Heart right ventricle (tissue), 16 donors: ENCODE results near the gene ALDH9A1. TPM values are rescaled to one million over a fixed set of nuclear protein-coding genes. Genes with fewer than 3 reads are reported as not detected.

ENCODE experiments used
- ATAC-seq, 8 donors: fragments of 200-7000 bp; cut with Tn5 transposase; one replicate each; pipeline ENCODE4 v1.9.1; 2020; ENCODE audit warnings: mild to moderate bottlenecking in 8 of 8, moderate library complexity in 8 of 8, moderate number of reproducible peaks in 1 of 8
- DNase-seq, 2 donors: peaks; one replicate each; pipeline ENCODE4 v3.0.0-alpha.2; 2020
- H3K27ac ChIP-seq, 10 donors: fragments of 200-600 bp; sonication (generic) in 2 of 10; one replicate each; pipeline versions ENCODE4 v1.5.0 to v1.8.0; 2020 to 2022; ENCODE audit warnings: mild to moderate bottlenecking in 3 of 10
- H3K27me3 ChIP-seq, 7 donors: fragments of 200-600 bp; one replicate each; pipeline ENCODE4 v1.8.0; 2021 to 2022; ENCODE audit warnings: mild to moderate bottlenecking in 2 of 7
- H3K36me3 ChIP-seq, 9 donors: fragments of 200-600 bp; sonication (generic) in 1 of 9; one replicate each; pipeline versions ENCODE4 v1.5.0 to v1.8.0; 2020 to 2022; ENCODE audit warnings: mild to moderate bottlenecking in 2 of 9
- H3K4me1 ChIP-seq, 9 donors: fragments of 200-600 bp; sonication (generic) in 1 of 9; one replicate each; pipeline versions ENCODE4 v1.5.0 to v1.8.0; 2020 to 2022; ENCODE audit warnings: mild to moderate bottlenecking in 4 of 9
- H3K4me3 ChIP-seq, 10 donors: fragments of 200-600 bp; sonication (generic) in 2 of 10; one replicate each; pipeline versions ENCODE4 v1.5.0 to v1.8.0; 2020 to 2022; ENCODE audit warnings: mild to moderate bottlenecking in 7 of 10, moderate library complexity in 2 of 10
- H3K9me3 ChIP-seq, 11 donors: fragments of 200-600 bp in 10 of 11; sonication (generic) in 2 of 11; one replicate each; pipeline versions ENCODE4 v1.5.0 to v1.8.0; 2013 to 2022; ENCODE audit warnings: mild to moderate bottlenecking in 2 of 11, control low read depth in 1 of 11, moderate library complexity in 1 of 11
- CTCF ChIP-seq, 9 donors: fragments of 200-600 bp; sonication (generic) in 2 of 9; IDR thresholded peaks; one replicate each; pipeline versions ENCODE4 v1.5.0 to v1.8.0; 2021 to 2022; ENCODE audit warnings: antibody characterized with exemption in 9 of 9, mild to moderate bottlenecking in 5 of 9, moderate library complexity in 1 of 9
- WGBS, 2 donors: extraction: QIAGEN DNeasy Blood & Tissue Kit; methylation state at CpG; one replicate each; pipeline ENCODE4 v1.1.7; 2013; ENCODE audit warnings: inconsistent platforms in 1 of 2; 5-methylcytosine and 5-hydroxymethylcytosine counted together
- intact Hi-C, 10 donors: fragments of 100-400 bp; cut with DNase I; formaldehyde crosslinking; loops; one replicate each; pipeline versions ENCODE4 v1.11.1 to v1.14.2; 2022
- polyA plus RNA-seq, 2 donors: library from polyadenylated mRNA; stranded (reverse); fragments of 200-250 nt; gene quantifications; one replicate each; pipeline ENCODE4 v1.2.3, GENCODE V29; 2013
- total RNA-seq, 10 donors: library from RNA; stranded (reverse); fragmentation: NEBNext Ultra II Directional in 3 of 10; extraction: Animal tissue kit (Norgen Biotek cat#: 25700) in 3 of 10; gene quantifications; one replicate each; pipeline versions ENCODE4 v1.2.1 to v1.2.4, GENCODE V29; 2021 to 2023
- donor health status: Arrhythmogenic right ventricular cardiomyopathy.
- donor health status: ischemic (EF 13 %, LVEDD 7.1; RV severe dilation, severe dysfunction).
- donor health status: healthy with polysubstance abuse.
- donor health status: DM: no; HTN: yes; CAD: no.
- donor health status: DM: no; HTN: no; CAD: no.
- donor health status: ischemic (EF 25% LVEDD 6.9; RV normal size, moderate dysfunction).
- donor health status: ischemic (EF 25% LVEDD 5.7; RV mildly dilated, moderate dysfunction).
- donor health status: healthy.
- donor health status: DM: yes; HTN: yes; CAD: no.
- donor health status: Ischemic cardiomyopathy.
- donor health status: ischemic (EF 35%, LVEDD 5.7; RV mildly dilated, moderate dysfunction).
- donor health status: nonischemic (EF 11% LVEDD 7.7; RV severe dilation, severe dysfunction).
- donor health status: DM: yes; HTN: yes; CAD: no.
- donor health status: PGD.
- donor health status: ischemic (EF 29% LVEDD 5.4; RV normal size, mild dysfunction).
- donor health status: nonischemic (EF 23%, LVEDD 6.1; RV moderate dilation, normal function).

Gene ALDH9A1
- total and polyA plus RNA-seq, 12 donors: 13.8 to 75.3 (median 63.6) TPM

- peaks cover 0 to 8% (median 0%) of the 10 kb centered on the region in 11 donors for H3K9me3 ChIP-seq
- no peak for TF ChIP-seq CTCF (IDR thresholded peaks at IDR 0.05)
- H3K27ac ChIP-seq: peak overlapping the region in 3 of 10 donors; percentile 36 to 71 (median 59)
- intact Hi-C loops: no loop called here
- no peak overlapping the region for H3K4me3 ChIP-seq
- WGBS, 2 donors: 94 to 98% methylated on average over 1 of the region's 1 CpG
- ATAC-seq (no peak), DNase-seq (no peak)
- peaks cover 0 to 93% (median 38%) of the 10 kb centered on the region in 9 donors for H3K36me3 ChIP-seq
- peaks cover 0 to 17% (median 10%) of the 10 kb centered on the region in 9 donors for H3K4me1 ChIP-seq
- no peaks in the 10 kb centered on the region for H3K27me3 ChIP-seq
Observed at GRCh38 chr1:165738794-165739193, 40.4 kb upstream of the ALDH9A1 start.

- H3K4me1 ChIP-seq: peaks cover 0 to 17% (median 10%) of the 10 kb centered on the region in 9 donors
- peak overlapping the region in 2 of 10 donors; percentile 27 to 36 for H3K27ac ChIP-seq
- ATAC-seq (no peak), DNase-seq (no peak)
- peaks cover 0 to 8% (median 0%) of the 10 kb centered on the region in 11 donors for H3K9me3 ChIP-seq
- no peaks in the 10 kb centered on the region for H3K27me3 ChIP-seq
- intact Hi-C loops: no loop called here
- peaks cover 0 to 91% (median 23%) of the 10 kb centered on the region in 9 donors for H3K36me3 ChIP-seq
- TF ChIP-seq CTCF (IDR thresholded peaks at IDR 0.05): no peak
- no peak overlapping the region for H3K4me3 ChIP-seq
Observed at GRCh38 chr1:165737196-165737595, 38.8 kb upstream of the ALDH9A1 start.

GRCh38 chr1:165734906-165735305 lies 36.5 kb upstream of the ALDH9A1 start:
- H3K27me3 ChIP-seq: no peaks in the 10 kb centered on the region
- H3K27ac ChIP-seq: no peak overlapping the region
- peaks cover 0 to 8% (median 0%) of the 10 kb centered on the region in 11 donors for H3K9me3 ChIP-seq
- DNase-seq: no peak
- no peak for ATAC-seq
- no peak overlapping the region for H3K4me3 ChIP-seq
- intact Hi-C loops: no loop called here
- peaks cover 0 to 87% (median 4%) of the 10 kb centered on the region in 9 donors for H3K36me3 ChIP-seq
- TF ChIP-seq CTCF (IDR thresholded peaks at IDR 0.05): no peak
- 83 to 90% methylated on average over 3 of the region's 3 CpGs for WGBS, 2 donors
- H3K4me1 ChIP-seq: peaks cover 0 to 17% (median 10%) of the 10 kb centered on the region in 9 donors

GRCh38 chr1:165726841-165727240 lies 28.5 kb upstream of the ALDH9A1 start:
- no peak for ATAC-seq
- Histone ChIP-seq H3K27ac (no peak overlapping the region), H3K36me3 (peaks cover 0 to 64% (median 16%) of the 10 kb centered on the region in 9 donors), H3K4me3 (no peak overlapping the region), H3K4me1 (peaks cover 0 to 4% (median 0%) of the 10 kb centered on the region in 9 donors), H3K27me3 (no peaks in the 10 kb centered on the region), H3K9me3 (no peaks in the 10 kb centered on the region)
- WGBS, 2 donors: 93 to 98% methylated on average over 2 of the region's 2 CpGs
- intact Hi-C loops: no loop called here
- no peak for DNase-seq
- TF ChIP-seq CTCF (IDR thresholded peaks at IDR 0.05): no peak
